NK-92 (cell line): Measurements from ENCODE around the gene FAXDC2.
"Not testable (repeated sequence)": the region's sequence is repeated elsewhere in the genome, so short reads cannot be mapped to it uniquely, and the experiment has no call there.

Experiments used
- DNase-seq: peaks from one replicate; lab custom pipeline; 2025; ENCODE audit not compliant: unreplicated experiment; lab: John Stamatoyannopoulos, UW

Gene FAXDC2

GRCh38 chr5:154861946-154862345 is 11.5 kb upstream of the FAXDC2 start:
- no peak for DNase-seq

- DNase-seq, result no peak
These were observed 10.4 kb upstream of the FAXDC2 start for GRCh38 chr5:154860765-154861164.

- no peak for DNase-seq
These were observed 9.7 kb upstream of the FAXDC2 start for GRCh38 chr5:154860123-154860522.

- no peak for DNase-seq
These were observed 8.8 kb upstream of the FAXDC2 start for GRCh38 chr5:154858972-154859871.

GRCh38 chr5:154858297-154858971 is 8.0 kb upstream of the FAXDC2 start, which contains the start of gene CNOT8:
TSS of gene CNOT8 (plus strand) at chr5:154858627. CDS start at chr5:154863279, 4,652 bp downstream.
- peak; percentile 84 for DNase-seq

- no peak for DNase-seq
These were observed 7.3 kb upstream of the FAXDC2 start for GRCh38 chr5:154857530-154858296.

DNA sequence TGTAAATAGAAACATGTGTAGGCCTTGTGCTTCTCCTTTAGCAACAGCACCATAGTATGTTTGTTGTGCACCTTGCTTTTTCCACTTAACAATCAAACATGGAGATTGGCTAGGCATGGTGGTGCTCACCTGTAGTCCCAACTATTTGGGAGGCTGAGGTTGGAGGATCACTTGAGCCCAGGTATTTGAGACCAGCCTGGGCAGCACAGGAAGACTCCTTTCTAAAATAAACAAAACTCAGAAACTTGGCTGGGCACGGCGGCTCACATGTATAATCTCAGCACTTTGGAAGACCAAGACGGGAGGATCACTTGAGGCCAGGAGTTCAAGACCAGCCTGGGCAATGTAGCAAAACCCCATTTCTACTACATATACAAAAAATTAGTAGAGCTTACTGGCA is 948 bp upstream of the FAXDC2 start:
- DNase-seq, result no peak

- no peak for DNase-seq
These were observed 607 bp downstream of the FAXDC2 start for GRCh38 chr5:154849791-154850201.

DNA sequence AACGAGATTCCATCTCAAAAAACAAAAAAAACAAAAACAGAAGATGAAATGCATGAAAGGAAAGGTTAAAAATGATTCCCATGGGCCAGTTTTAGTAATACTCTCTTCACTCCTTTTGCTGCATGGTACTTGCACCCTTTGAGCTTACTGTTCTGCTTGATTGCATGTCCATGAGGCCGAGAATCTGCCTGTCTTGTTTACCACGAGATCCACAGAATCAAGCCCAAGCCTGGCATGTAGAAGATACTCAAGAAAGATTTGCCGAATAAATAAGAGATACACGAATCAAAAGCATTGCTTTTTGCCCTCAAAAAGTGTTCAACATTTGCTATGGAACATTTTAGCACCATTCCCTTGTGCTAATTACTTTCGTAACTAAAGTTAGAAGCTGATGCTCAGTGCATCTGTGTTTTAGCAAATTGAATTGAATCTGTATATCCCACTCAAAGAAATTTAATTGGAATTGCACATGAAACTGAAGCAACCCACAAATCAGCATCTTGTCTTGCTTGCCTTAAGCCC is 1.1 kb downstream of the FAXDC2 start:
- no peak for DNase-seq

- no peak for DNase-seq
These were observed 5.6 kb downstream of the FAXDC2 start for GRCh38 chr5:154844809-154845208.

DNA sequence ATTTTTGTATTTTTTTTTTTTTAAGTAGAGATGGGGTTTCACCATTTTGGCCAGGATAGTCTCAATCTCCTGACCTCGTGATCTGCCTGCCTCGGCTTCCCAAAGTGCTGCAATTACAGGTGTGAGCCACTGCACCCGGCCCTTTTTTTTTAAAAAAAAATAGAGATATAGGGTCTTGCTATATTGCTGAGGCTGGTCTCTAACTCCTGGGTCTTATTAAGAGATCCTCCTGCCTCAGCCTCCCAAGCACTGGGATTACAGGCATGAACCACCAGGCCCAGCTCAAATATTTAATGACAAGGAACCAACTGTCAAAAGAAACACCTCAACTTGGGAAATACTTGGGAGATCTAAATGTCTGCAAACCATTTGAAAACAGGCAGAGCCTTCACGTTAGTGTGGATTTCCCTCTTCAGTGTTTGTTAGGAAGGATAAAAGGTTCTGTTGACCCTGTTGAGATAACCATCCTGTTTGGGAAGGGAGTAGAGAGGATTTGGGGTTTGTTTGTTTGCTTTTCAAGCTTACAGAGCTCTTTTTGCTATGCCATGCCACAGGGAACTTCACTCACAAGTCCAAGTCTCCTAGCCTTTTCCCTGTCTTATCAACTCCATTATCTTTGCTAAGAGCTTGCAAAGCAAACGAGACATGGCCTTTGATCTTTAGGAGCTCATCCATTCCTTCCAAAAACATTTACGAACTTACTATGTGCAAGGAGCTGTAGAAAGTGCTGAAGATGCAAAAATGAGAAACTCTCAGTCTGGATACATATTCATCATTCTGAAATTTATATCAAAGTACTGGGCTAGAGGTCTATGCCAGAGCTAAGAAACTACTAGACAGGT is 7.5 kb downstream of the FAXDC2 start:
- DNase-seq, result no peak

GRCh38 chr5:154841273-154841661 is 9.1 kb downstream of the FAXDC2 start:
- no peak for DNase-seq

DNA sequence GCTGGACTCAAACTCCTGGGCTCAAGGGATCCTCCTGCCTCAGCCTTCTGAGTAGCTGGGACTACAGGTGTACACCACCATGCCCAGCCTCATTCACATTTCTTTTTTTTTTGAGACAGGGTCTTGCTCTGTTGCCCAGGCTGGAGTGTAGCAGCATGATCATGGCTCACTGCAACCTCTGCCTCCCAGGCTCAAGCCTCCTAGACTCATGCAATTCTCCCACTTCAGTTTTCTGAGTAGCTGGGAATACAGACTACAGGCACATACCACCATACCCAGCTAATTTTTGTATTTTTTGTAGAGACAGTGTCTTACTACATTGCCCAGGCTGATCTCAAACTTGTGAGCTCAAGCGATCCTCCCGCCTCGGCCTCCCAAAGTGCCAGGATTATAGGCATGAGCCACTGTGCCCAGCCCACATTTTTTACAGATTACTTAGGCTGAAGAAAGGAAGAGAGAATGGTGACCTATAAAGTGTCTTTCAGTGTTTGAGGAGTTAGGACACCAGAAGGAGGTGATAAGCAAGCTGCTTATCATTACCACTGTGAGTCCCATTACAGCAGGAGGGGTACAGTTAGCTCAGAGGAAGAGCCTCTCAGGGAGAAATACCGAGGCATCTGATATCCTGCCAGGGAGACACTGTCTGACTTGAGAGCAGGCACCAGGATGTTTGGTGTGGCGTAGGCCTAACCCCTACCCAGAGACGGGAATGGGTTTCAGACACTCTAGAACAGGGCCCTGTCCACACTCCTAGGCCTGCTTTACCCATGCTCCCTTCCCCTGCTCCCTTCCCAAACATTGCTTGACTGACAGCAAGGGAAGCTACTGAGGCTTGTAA is 9.7 kb downstream of the FAXDC2 start:
- no peak for DNase-seq

- no peak for DNase-seq
These were observed 13.1 kb downstream of the FAXDC2 start for GRCh38 chr5:154837009-154837901.

GRCh38 chr5:154836225-154836624 is 14.2 kb downstream of the FAXDC2 start:
- DNase-seq, result no peak

DNA sequence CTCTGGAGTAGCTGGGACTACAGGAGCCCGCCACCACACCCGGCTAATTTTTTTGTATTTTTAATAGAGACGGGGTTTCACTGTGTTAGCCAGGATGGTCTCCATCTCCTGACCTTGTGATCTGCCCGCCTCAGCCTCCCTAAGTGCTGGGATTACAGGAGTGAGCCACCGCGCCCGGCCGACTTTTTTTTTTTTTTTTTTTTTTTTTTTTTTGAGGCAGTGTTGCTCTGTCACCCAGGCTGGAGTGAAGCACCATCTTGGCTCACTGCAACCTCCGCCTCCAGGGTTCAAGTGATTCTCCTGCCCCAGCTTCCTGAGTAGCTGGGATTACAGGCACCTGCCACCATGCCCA is 14.7 kb downstream of the FAXDC2 start:
- not testable (repeated sequence) for DNase-seq

GRCh38 chr5:154834053-154834452 is 16.4 kb downstream of the FAXDC2 start:
- no peak for DNase-seq

DNA sequence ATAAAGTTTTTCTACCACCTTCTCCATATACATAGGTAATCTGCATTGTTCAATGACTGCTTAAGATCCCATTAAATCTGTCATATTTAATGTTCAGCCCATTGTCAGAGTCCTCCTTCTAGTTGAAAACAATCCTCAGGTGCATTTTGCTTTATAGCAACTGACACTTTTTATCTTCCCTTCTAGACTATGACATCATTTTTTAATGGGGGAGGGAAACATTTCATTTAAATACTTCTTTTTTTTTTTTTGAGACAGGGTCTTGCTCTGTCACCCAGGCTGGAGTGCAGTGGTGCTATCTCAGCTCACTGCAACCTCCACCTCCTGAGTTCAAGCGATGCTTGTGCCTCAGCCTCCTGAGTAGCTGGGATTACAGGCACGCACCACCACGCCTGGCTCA is 17.6 kb downstream of the FAXDC2 start:
- not testable (repeated sequence) for DNase-seq

GRCh38 chr5:154831451-154831850 is 19.0 kb downstream of the FAXDC2 start:
- no peak for DNase-seq
